Measurements from ENCODE around the gene FXYD6. TPM values are rescaled to one million over a fixed set of nuclear protein-coding genes. Genes with fewer than 3 reads are reported as not detected.

The FXYD6 gene
- polyA plus RNA-seq, 1 of the 3 experiments (the other 2 are of a cell fraction) = 1.4 TPM

DNA sequence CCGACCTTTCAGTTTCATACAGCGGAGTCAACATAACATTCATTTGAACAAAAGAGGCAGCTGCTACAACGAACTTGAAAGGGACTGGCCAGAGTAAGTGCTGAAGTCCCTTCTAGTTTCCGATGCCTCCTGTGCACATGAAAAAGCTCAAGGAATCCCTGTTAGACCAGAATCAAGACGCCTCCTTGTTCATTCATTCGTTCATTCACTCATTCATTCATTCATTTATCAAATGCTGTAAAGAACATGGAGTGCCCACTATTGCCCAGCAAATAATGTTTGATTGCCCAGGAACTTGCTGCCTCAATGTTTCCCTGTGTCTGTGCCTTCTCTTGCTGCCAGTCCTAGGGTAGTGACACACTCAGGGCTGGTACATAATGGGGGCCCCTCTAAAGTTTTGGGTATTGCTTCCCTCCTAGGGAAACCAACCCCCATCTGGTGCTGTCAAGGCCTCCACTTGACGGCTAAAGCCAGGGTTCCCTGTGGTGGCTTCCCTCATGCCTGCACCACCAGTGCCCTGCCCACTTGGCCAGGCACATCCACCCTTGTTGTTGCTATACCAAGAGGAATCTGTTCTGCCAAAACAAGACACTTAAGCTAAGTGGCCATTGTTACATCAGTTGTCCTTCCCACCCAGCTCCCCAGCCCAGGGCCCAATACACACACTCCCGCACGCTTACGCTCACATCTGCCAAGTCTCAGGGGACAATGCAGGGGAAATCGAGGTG, 48.9 kb upstream of the FXYD6 start:
- no peaks in the 10 kb centered on the region for H3F3A ChIP-seq (replicated peaks; ENCODE audit: insufficient read depth)
- no peak overlapping the region for H2AFZ ChIP-seq (ENCODE audit: low read depth)
- no peaks in the 10 kb centered on the region for H3K79me2 ChIP-seq (ENCODE audit: insufficient read depth)
- H3K27ac ChIP-seq (ENCODE audit: low read depth in 2 of 2, low read length in 1 of 2) = no peak overlapping the region
- WGBS (ENCODE audit: low lambda C conversion rate) = 56% methylated on average over 11 of the region's 11 CpGs
- TF ChIP-seq RCOR1 (IDR thresholded peaks at IDR 0.05; ENCODE audit: low read length) = no peak
- no peak for TF ChIP-seq RXRA (IDR thresholded peaks at IDR 0.05; ENCODE audit: borderline replicate concordance, low read depth)
- TF ChIP-seq, protein P1, sequence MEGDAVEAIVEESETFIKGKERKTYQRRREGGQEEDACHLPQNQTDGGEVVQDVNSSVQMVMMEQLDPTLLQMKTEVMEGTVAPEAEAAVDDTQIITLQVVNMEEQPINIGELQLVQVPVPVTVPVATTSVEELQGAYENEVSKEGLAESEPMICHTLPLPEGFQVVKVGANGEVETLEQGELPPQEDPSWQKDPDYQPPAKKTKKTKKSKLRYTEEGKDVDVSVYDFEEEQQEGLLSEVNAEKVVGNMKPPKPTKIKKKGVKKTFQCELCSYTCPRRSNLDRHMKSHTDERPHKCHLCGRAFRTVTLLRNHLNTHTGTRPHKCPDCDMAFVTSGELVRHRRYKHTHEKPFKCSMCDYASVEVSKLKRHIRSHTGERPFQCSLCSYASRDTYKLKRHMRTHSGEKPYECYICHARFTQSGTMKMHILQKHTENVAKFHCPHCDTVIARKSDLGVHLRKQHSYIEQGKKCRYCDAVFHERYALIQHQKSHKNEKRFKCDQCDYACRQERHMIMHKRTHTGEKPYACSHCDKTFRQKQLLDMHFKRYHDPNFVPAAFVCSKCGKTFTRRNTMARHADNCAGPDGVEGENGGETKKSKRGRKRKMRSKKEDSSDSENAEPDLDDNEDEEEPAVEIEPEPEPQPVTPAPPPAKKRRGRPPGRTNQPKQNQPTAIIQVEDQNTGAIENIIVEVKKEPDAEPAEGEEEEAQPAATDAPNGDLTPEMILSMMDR (IDR thresholded peaks at IDR 0.05) = no peak
- TF ChIP-seq, protein P2, sequence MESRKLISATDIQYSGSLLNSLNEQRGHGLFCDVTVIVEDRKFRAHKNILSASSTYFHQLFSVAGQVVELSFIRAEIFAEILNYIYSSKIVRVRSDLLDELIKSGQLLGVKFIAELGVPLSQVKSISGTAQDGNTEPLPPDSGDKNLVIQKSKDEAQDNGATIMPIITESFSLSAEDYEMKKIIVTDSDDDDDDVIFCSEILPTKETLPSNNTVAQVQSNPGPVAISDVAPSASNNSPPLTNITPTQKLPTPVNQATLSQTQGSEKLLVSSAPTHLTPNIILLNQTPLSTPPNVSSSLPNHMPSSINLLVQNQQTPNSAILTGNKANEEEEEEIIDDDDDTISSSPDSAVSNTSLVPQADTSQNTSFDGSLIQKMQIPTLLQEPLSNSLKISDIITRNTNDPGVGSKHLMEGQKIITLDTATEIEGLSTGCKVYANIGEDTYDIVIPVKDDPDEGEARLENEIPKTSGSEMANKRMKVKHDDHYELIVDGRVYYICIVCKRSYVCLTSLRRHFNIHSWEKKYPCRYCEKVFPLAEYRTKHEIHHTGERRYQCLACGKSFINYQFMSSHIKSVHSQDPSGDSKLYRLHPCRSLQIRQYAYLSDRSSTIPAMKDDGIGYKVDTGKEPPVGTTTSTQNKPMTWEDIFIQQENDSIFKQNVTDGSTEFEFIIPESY (IDR thresholded peaks at IDR 0.05; ENCODE audit: borderline replicate concordance, low read depth) = no peak
- TF ChIP-seq, protein P3, sequence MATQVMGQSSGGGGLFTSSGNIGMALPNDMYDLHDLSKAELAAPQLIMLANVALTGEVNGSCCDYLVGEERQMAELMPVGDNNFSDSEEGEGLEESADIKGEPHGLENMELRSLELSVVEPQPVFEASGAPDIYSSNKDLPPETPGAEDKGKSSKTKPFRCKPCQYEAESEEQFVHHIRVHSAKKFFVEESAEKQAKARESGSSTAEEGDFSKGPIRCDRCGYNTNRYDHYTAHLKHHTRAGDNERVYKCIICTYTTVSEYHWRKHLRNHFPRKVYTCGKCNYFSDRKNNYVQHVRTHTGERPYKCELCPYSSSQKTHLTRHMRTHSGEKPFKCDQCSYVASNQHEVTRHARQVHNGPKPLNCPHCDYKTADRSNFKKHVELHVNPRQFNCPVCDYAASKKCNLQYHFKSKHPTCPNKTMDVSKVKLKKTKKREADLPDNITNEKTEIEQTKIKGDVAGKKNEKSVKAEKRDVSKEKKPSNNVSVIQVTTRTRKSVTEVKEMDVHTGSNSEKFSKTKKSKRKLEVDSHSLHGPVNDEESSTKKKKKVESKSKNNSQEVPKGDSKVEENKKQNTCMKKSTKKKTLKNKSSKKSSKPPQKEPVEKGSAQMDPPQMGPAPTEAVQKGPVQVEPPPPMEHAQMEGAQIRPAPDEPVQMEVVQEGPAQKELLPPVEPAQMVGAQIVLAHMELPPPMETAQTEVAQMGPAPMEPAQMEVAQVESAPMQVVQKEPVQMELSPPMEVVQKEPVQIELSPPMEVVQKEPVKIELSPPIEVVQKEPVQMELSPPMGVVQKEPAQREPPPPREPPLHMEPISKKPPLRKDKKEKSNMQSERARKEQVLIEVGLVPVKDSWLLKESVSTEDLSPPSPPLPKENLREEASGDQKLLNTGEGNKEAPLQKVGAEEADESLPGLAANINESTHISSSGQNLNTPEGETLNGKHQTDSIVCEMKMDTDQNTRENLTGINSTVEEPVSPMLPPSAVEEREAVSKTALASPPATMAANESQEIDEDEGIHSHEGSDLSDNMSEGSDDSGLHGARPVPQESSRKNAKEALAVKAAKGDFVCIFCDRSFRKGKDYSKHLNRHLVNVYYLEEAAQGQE (IDR thresholded peaks at IDR 0.05; ENCODE audit: low read depth, low read length) = no peak
- TF ChIP-seq EP300 (IDR thresholded peaks at IDR 0.05; ENCODE audit: borderline replicate concordance in 1 of 2, low read depth in 1 of 2, low read length in 1 of 2) = no peak
- no peak for TF ChIP-seq YY1 (IDR thresholded peaks at IDR 0.05; ENCODE audit: low read depth)
- 0 out of 2 replicates have a peak, but pooled peaks cover 6% of the 10 kb centered on the region for H3K27me3 ChIP-seq (ENCODE audit: insufficient read depth)
- H3K9me2 ChIP-seq = no peaks in the 10 kb centered on the region
- no peak overlapping the region for H3K4me3 ChIP-seq (ENCODE audit: low read depth in 2 of 2, low read length in 1 of 2)
- no peak for DNase-seq
- no peak overlapping the region for H3K4me2 ChIP-seq
- H4K20me1 ChIP-seq (ENCODE audit: insufficient read depth) = no peaks in the 10 kb centered on the region
- CTCF ChIA-PET = interaction anchor here (0.8 to 13.7 kb wide), 3 partner anchors 22 to 499 kb away, joined by 3 to 129 read pairs (median 3); no protein-coding TSS in a partner anchor
- POLR2A ChIA-PET = no interaction called here
- H3K4me1 ChIP-seq (ENCODE audit: control insufficient read depth in 1 of 2, insufficient read depth in 2 of 2, low read depth in 1 of 2, low read length in 1 of 2) = no peaks in the 10 kb centered on the region
- H3K9me3 ChIP-seq = no peaks in the 10 kb centered on the region
- no peak overlapping the region for H3K9ac ChIP-seq
- no peaks in the 10 kb centered on the region for H3K36me3 ChIP-seq (replicated peaks in 1 of 2; ENCODE audit: control insufficient read depth in 1 of 2, insufficient read depth in 2 of 2, low read length in 1 of 2)
